GM10266 (cell line): ENCODE data around the gene OR52A5.

Experiments used
- DNase-seq: peaks from one replicate; pipeline ENCODE4 v3.0.0; 2012; ENCODE audit errors: extremely low spot score
- CTCF ChIP-seq: IDR thresholded peaks from 2 replicates; pipeline ENCODE4 v1.5.1; 2012; ENCODE audit warnings: mild to moderate bottlenecking, low read depth; ENCODE audit not compliant: control insufficient read depth, insufficient read depth; ENCODE audit errors: missing control alignments

Gene OR52A5

GRCh38 chr11:5129457-5129877 lies 8.7 kb downstream of the OR52A5 start:
- TF ChIP-seq CTCF, result no peak
- DNase-seq, result no peak

GRCh38 chr11:5124891-5125620 lies 13.1 kb downstream of the OR52A5 start:
- no peak for DNase-seq
- no peak for TF ChIP-seq CTCF

GRCh38 chr11:5123802-5124521 lies 14.2 kb downstream of the OR52A5 start:
- TF ChIP-seq CTCF, result peak; percentile 77
- peak; percentile 25 for DNase-seq

- no peak for DNase-seq
Measured at GRCh38 chr11:5118893-5119292, 19.3 kb downstream of the OR52A5 start.

GRCh38 chr11:5117588-5117987 lies 20.6 kb downstream of the OR52A5 start:
- no peak for DNase-seq
- no peak for TF ChIP-seq CTCF

More at GRCh38 chr11:5118893-5119292, 19.3 kb downstream of the OR52A5 start:
- no peak for TF ChIP-seq CTCF

GRCh38 chr11:5115339-5115738 lies 22.8 kb downstream of the OR52A5 start:
- TF ChIP-seq CTCF, result no peak
- no peak for DNase-seq

GRCh38 chr11:5107285-5107684 lies 30.9 kb downstream of the OR52A5 start:
- DNase-seq, result no peak
- no peak for TF ChIP-seq CTCF
